Measurements from ENCODE around the gene KCNK5. TPM values are rescaled to one million over a fixed set of nuclear protein-coding genes. Genes with fewer than 3 reads are reported as not detected.

Gene KCNK5
- total RNA-seq, 4 donors from 2014 or later = 16.7 to 20.0 (median 18.4) TPM

DNA sequence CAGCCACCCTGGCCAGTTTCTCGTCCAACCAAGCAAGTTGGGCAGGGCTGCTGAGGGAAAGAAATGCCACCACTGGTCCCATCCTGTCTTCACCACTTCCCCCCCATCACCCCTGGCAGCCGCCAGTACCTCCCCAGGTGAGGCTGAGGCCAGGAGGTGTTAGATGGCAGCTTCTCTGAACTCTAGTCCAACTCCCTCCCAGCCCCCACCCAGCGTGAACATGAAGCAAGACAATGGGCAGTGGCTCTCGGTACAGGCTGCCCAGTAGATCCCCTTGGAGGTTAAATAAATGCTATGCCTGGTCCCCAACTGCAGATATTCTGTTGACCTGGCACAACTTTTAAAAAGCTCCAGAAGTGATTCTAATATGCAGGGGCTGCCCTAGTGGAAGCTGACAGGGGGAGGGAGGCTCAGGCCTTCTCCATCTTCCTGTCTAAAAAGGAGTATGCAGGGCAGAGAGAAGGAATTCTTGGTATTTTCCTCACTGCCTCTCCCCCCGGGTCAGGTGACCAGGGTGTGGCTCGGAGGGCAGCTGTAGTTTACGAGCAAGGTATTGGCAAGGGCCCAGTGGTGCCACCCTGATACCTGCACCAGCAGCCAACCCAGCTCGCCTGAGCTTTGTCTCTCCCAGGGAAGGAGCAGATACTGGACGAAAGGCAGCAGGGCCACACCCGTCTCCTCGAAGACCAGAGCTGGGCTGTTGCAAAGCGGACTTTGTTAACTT lies 25.7 kb downstream of the KCNK5 start:
- 57 to 65% methylated on average over 12 of the region's 12 CpGs for WGBS, 2 donors
- no peak for DNase-seq (ENCODE audit: low spot score in 2 of 2)
- Histone ChIP-seq H3K9me3 (no peaks in the 10 kb centered on the region), H3K27ac (peak overlapping the region in 3 of 4 donors; percentile 46 to 52 (median 48)), H3K4me3 (no peak overlapping the region), H3K36me3 (no peaks in the 10 kb centered on the region), H3K4me1 (peaks cover 0 to 75% (median 23%) of the 10 kb centered on the region in 4 donors), H3K27me3 (no peaks in the 10 kb centered on the region)
- TF ChIP-seq, protein P1, sequence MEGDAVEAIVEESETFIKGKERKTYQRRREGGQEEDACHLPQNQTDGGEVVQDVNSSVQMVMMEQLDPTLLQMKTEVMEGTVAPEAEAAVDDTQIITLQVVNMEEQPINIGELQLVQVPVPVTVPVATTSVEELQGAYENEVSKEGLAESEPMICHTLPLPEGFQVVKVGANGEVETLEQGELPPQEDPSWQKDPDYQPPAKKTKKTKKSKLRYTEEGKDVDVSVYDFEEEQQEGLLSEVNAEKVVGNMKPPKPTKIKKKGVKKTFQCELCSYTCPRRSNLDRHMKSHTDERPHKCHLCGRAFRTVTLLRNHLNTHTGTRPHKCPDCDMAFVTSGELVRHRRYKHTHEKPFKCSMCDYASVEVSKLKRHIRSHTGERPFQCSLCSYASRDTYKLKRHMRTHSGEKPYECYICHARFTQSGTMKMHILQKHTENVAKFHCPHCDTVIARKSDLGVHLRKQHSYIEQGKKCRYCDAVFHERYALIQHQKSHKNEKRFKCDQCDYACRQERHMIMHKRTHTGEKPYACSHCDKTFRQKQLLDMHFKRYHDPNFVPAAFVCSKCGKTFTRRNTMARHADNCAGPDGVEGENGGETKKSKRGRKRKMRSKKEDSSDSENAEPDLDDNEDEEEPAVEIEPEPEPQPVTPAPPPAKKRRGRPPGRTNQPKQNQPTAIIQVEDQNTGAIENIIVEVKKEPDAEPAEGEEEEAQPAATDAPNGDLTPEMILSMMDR (IDR thresholded peaks at IDR 0.05) = no peak
- TF ChIP-seq EP300 (IDR thresholded peaks at IDR 0.05) = no peak
- no peak for TF ChIP-seq POLR2A (IDR thresholded peaks at IDR 0.05)

DNA sequence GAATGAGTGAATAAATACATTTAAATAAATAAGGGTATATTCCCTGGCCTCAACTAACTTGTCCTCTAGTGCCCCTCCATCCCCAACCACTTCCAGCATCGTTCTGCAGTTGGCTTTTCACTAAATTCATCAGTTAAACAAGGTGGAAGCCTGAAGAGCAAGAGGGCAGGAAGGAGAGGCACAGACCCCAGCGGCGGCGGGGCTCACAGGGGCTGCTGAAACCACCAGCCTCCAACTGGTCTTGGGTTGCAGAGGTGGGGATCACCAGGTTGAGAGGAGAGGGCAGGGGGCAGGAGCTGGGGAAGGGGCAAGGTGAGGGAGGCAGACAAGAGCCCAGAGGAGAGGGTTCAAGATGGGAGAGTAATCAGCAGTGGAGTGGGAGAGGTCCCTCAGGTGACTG lies 27.1 kb downstream of the KCNK5 start:
- H3K4me3 ChIP-seq = no peak overlapping the region
- no peaks in the 10 kb centered on the region for H3K9me3 ChIP-seq
- no peaks in the 10 kb centered on the region for H3K27me3 ChIP-seq
- no peaks in the 10 kb centered on the region for H3K36me3 ChIP-seq
- DNase-seq (ENCODE audit: low spot score in 2 of 2) = no peak
- TF ChIP-seq POLR2A (IDR thresholded peaks at IDR 0.05) (no peak), EP300 (IDR thresholded peaks at IDR 0.05) (no peak)
- TF ChIP-seq, protein P1 (IDR thresholded peaks at IDR 0.05) = no peak
- peak overlapping the region in 1 of 4 donors; percentile 52 for H3K27ac ChIP-seq
- WGBS, 2 donors = 85 to 90% methylated on average over 4 of the region's 4 CpGs
- H3K4me1 ChIP-seq = peaks cover 0 to 74% (median 21%) of the 10 kb centered on the region in 4 donors

DNA sequence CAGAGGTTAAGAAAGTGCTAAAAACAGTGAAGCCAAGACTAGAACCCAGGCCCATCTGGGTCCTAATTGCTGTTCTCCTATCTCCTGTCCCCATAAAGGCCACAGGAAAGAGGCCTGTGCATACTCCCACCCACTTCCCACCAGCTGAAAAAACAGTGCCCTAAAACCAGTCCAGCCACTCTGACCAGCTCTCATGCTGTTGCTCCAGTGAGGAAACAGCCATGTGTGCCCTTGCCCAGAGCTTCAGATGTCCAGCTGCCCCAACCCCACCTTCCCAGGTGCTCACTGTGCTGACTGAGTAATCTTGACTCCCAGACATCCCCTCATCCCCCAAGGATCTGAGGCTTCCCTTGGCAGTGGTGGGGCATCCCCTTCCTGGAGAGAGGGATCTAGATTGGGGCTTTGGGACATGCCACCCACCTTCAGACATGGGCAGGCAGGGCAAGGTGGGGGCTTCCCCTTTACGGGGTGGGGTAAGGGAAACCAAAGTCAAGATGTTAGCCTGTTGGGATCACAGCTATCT lies 28.7 kb downstream of the KCNK5 start:
- no peak for DNase-seq (ENCODE audit: low spot score in 2 of 2)
- TF ChIP-seq POLR2A (IDR thresholded peaks at IDR 0.05) = no peak
- H3K4me1 ChIP-seq = peaks cover 0 to 59% (median 21%) of the 10 kb centered on the region in 4 donors
- 0 to 53% methylated on average over 1 of the region's 1 CpG for WGBS, 2 donors
- H3K9me3 ChIP-seq = no peaks in the 10 kb centered on the region
- H3K27me3 ChIP-seq = no peaks in the 10 kb centered on the region
- H3K27ac ChIP-seq = peak overlapping the region in 2 of 4 donors; percentile 4 to 38
- no peak overlapping the region for H3K4me3 ChIP-seq
- peaks cover 0 to 4% (median 0%) of the 10 kb centered on the region in 3 donors for H3K36me3 ChIP-seq

DNA sequence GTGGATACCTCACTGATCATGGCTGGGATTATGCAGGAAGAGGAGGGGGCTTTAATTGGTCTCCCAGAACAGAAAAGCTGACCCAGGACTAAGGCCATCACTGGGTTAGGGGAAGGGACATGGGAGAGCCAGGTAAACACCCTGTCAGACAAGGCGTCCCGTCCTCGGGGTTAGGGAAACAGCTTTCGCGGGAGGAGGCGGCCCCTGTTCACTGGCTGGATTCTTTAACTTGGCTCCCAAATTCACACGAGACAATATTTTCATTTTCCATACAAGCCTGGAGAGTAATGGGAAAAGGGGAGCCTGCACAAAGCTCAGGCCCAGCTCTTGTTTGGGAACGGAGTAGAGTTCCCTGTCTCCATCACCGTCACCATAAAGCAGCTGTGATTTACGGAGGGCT lies 29.3 kb downstream of the KCNK5 start:
- no peak for DNase-seq (ENCODE audit: low spot score in 2 of 2)
- TF ChIP-seq EP300 (IDR thresholded peaks at IDR 0.05) (no peak), POLR2A (IDR thresholded peaks at IDR 0.05) (no peak)
- TF ChIP-seq, protein P1 (IDR thresholded peaks at IDR 0.05) = no peak
- Histone ChIP-seq H3K27me3 (no peaks in the 10 kb centered on the region), H3K4me3 (no peak overlapping the region), H3K36me3 (peaks cover 0 to 9% (median 0%) of the 10 kb centered on the region in 3 donors), H3K4me1 (peaks cover 0 to 53% (median 21%) of the 10 kb centered on the region in 4 donors), H3K27ac (peak overlapping the region in 1 of 4 donors; percentile 25), H3K9me3 (no peaks in the 10 kb centered on the region)
- WGBS, 2 donors = 53 to 70% methylated on average over 10 of the region's 10 CpGs

DNA sequence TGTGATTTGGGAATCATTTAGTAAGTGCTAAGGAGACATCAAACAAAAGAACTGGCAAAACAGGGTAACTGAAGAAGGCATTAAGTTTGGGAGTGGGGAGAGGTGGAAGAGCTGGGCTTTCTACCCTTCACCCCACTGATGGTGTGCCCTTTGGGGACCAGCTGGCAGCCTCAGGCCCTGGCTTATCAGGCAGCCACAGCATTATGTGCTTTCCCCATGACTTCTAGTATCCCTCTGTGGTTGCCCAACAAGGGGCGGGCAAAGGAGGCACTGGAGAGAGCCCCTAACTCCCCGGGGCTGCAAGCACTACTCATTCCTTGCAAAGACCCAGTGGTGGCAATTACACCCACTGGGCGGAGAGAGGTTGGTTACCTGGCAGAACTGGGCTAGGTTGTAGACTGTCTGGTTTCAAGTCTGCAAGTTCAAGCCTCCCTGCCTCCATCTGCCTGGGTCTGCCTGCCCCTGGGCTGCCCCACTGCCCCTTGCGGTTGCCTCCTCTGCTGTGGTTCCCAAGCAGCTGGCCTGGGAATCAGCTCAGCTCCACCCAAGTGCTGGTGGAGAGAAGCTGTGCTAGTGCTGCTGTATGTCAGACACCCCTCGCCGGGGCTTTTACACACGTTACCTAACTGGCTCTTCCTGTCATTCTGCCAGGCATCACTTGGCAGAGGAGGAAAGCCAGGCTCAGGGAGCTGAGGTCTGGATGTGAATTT lies 29.9 kb downstream of the KCNK5 start:
- Histone ChIP-seq H3K27ac (peak overlapping the region in 1 of 4 donors; percentile 25), H3K4me3 (no peak overlapping the region), H3K27me3 (no peaks in the 10 kb centered on the region), H3K9me3 (no peaks in the 10 kb centered on the region), H3K4me1 (peaks cover 0 to 49% (median 18%) of the 10 kb centered on the region in 4 donors), H3K36me3 (peaks cover 0 to 15% (median 0%) of the 10 kb centered on the region in 3 donors)
- DNase-seq (ENCODE audit: low spot score in 2 of 2) = no peak
- WGBS, 2 donors = 82 to 88% methylated on average over 7 of the region's 7 CpGs
- no peak for TF ChIP-seq POLR2A (IDR thresholded peaks at IDR 0.05)
- no peak for TF ChIP-seq EP300 (IDR thresholded peaks at IDR 0.05)
- TF ChIP-seq, protein P1 (IDR thresholded peaks at IDR 0.05) = no peak

Data from tibial nerve (tissue), 4 donors.